Kidney (tissue), 14 donors: ENCODE measurements around the gene COL23A1. TPM values are rescaled to one million over a fixed set of nuclear protein-coding genes. Genes with fewer than 3 reads are reported as not detected.

Experiments used
- DNase-seq, 5 donors: peaks; one replicate each; pipeline ENCODE4 v3.0.0-alpha.2; 2013 to 2020
- FAIRE-seq: peaks from 2 replicates; lab custom pipeline; 2012; peaks lifted over from hg19 to GRCh38; lab: Jason Lieb, UNC
- H3K27ac ChIP-seq, 2 donors: one replicate each; pipeline ENCODE4 v1.7.0; 2013; ENCODE audit warnings: low read depth in 2 of 2, low read length in 2 of 2, inconsistent platforms in 1 of 2
- H3K27me3 ChIP-seq: one replicate; pipeline ENCODE4 v1.7.1; 2013; ENCODE audit warnings: low read length, inconsistent platforms; ENCODE audit not compliant: control insufficient read depth, insufficient read depth
- H3K36me3 ChIP-seq, 3 donors: one replicate each; pipeline versions ENCODE4 v1.7.0 to v1.7.1; 2013; ENCODE audit warnings: low read length in 3 of 3, control low read depth in 1 of 3, inconsistent platforms in 1 of 3; ENCODE audit not compliant: insufficient read depth in 3 of 3, control insufficient read depth in 2 of 3
- H3K4me1 ChIP-seq, 3 donors: one replicate each; pipeline versions ENCODE4 v1.7.0 to v1.7.1; 2013; ENCODE audit warnings: low read length in 3 of 3, inconsistent platforms in 1 of 3, low read depth in 1 of 3; ENCODE audit not compliant: control insufficient read depth in 2 of 3, insufficient read depth in 2 of 3
- H3K4me3 ChIP-seq, 3 donors: one replicate each; pipeline versions ENCODE4 v1.7.0 to v1.8.1; 2013; ENCODE audit warnings: low read length in 3 of 3, control low read depth in 1 of 3, inconsistent platforms in 1 of 3
- H3K9ac ChIP-seq, 3 donors: one replicate each; pipeline versions ENCODE4 v1.7.0 to v1.7.1; 2013; ENCODE audit warnings: low read length in 3 of 3, control low read depth in 1 of 3, inconsistent platforms in 1 of 3
- H3K9me3 ChIP-seq, 3 donors: one replicate each; pipeline versions ENCODE4 v1.7.0 to v1.7.1; 2013; ENCODE audit warnings: low read length in 3 of 3, control low read depth in 1 of 3, inconsistent platforms in 1 of 3; ENCODE audit not compliant: control insufficient read depth in 2 of 3, insufficient read depth in 1 of 3
- CTCF ChIP-seq: IDR thresholded peaks from 3 replicates; pipeline ENCODE4 v1.5.1; 2012; ENCODE audit warnings: mild to moderate bottlenecking, moderate library complexity, borderline replicate concordance; ENCODE audit not compliant: insufficient read depth; ENCODE audit errors: extremely low read depth
- intact Hi-C: fragments of 100-400 bp; cut with DNase I; formaldehyde crosslinking; loops from one replicate; pipeline ENCODE4 v1.11.1; 2022
- polyA plus RNA-seq: library from polyadenylated mRNA; stranded (reverse); fragments of 350-450 nt; fragmentation: Illumina TruSeq; extraction: RNeasy Lipid Tissue Mini Kit (QIAGEN cat#74804); gene quantifications from one replicate; pipeline ENCODE4 v1.2.3, GENCODE V29; 2014; ENCODE audit warnings: low read depth, low replicate concordance; ENCODE audit not compliant: insufficient read depth
- total RNA-seq: library from RNA; stranded (reverse); fragmentation: NEBNext Ultra II Directional; extraction: Animal tissue kit (Norgen Biotek cat#: 25700); gene quantifications from one replicate; pipeline ENCODE4 v1.2.1, GENCODE V29; 2021
- donor health status: control.
- donor health status: control.
- donor health status: control.
- donor health status: control.
- donor health status: control.
- donor health status: DM: yes; HTN: yes; CAD: no.
- donor health status: Normal renal cell carcinoma (clear cell type).

The COL23A1 gene
- total and polyA plus RNA-seq, 2 donors from 2014 or later: 4.1 to 8.7 TPM

GRCh38 chr5:178630951-178631350 is 40.8 kb upstream of the COL23A1 start:
- Histone ChIP-seq H3K4me3 (no peak overlapping the region), H3K9ac (no peak overlapping the region), H3K36me3 (no peaks in the 10 kb centered on the region), H3K9me3 (no peaks in the 10 kb centered on the region), H3K27ac (no peak overlapping the region), H3K27me3 (no peaks in the 10 kb centered on the region), H3K4me1 (no peaks in the 10 kb centered on the region)
- FAIRE-seq (no peak), DNase-seq (no peak)
- intact Hi-C loops: no loop called here
- TF ChIP-seq CTCF: no peak

GRCh38 chr5:178630475-178630930 is 40.3 kb upstream of the COL23A1 start:
- intact Hi-C loops: no loop called here

GRCh38 chr5:178627259-178627598 is 37.0 kb upstream of the COL23A1 start:
- Histone ChIP-seq H3K9me3 (no peaks in the 10 kb centered on the region), H3K9ac (peak overlapping the region in 2 of 3 donors; percentile 16 to 53), H3K27me3 (no peaks in the 10 kb centered on the region), H3K4me3 (peak overlapping the region; percentile 44 to 68 (median 49)), H3K4me1 (peaks cover 4 to 15% (median 13%) of the 10 kb centered on the region in 3 donors), H3K27ac (no peak overlapping the region), H3K36me3 (peaks cover 0 to 6% (median 4%) of the 10 kb centered on the region in 3 donors)
- DNase-seq (no peak), FAIRE-seq (no peak)
- intact Hi-C loops: no loop called here
- no peak for TF ChIP-seq CTCF

More at GRCh38 chr5:178630475-178630930, 40.3 kb upstream of the COL23A1 start:
- TF ChIP-seq CTCF: no peak
- peak in 2 of 5 donors; percentile 15 to 37 for DNase-seq
- Histone ChIP-seq H3K36me3 (no peaks in the 10 kb centered on the region), H3K27ac (no peak overlapping the region), H3K27me3 (no peaks in the 10 kb centered on the region), H3K9ac (no peak overlapping the region), H3K9me3 (no peaks in the 10 kb centered on the region), H3K4me1 (no peaks in the 10 kb centered on the region), H3K4me3 (no peak overlapping the region)
- FAIRE-seq: no peak
